Epithelial cell of alveolus of lung (primary cell): Measurements from ENCODE around the gene GDF2. TPM values are rescaled to one million over a fixed set of nuclear protein-coding genes. Genes with fewer than 3 reads are reported as not detected.

Experiments used
- total RNA-seq: library from RNA; depleted of rRNA; stranded (reverse); fragments of >200 nt; gene quantifications from 2 replicates; pipeline ENCODE4 v1.2.1, GENCODE V29; 2015

GDF2 gene
- not detected in 2 replicates for total RNA-seq

DNA sequence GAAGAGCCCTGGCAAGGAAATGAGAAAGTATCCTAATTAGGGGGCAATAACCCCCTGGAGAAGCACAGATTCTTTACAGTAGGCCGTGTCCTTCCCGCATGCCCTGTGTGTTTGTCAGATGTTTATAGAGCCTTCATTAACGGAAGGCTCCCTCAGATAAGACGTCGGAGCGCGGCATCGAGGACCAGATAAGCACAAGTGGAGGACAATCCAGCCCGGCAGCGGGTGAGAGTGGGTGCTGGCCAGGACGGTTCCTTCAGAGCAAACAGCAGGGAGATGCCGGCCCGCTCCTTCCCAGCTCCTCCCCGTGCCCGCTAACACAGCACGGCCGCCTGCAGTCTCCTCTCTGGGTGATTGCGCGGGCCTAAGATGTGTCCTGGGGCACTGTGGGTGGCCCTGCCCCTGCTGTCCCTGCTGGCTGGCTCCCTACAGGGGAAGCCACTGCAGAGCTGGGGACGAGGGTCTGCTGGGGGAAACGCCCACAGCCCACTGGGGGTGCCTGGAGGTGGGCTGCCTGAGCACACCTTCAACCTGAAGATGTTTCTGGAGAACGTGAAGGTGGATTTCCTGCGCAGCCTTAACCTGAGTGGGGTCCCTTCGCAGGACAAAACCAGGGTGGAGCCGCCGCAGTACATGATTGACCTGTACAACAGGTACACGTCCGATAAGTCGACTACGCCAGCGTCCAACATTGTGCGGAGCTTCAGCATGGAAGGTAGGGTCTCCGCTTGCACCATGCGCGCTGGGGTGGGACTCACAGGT, at the start of gene GDF2:
GDF2 (plus strand) TSS at position 155 of the 762 bp plus-strand sequence; CDS start at position 370, 215 bp downstream.

DNA sequence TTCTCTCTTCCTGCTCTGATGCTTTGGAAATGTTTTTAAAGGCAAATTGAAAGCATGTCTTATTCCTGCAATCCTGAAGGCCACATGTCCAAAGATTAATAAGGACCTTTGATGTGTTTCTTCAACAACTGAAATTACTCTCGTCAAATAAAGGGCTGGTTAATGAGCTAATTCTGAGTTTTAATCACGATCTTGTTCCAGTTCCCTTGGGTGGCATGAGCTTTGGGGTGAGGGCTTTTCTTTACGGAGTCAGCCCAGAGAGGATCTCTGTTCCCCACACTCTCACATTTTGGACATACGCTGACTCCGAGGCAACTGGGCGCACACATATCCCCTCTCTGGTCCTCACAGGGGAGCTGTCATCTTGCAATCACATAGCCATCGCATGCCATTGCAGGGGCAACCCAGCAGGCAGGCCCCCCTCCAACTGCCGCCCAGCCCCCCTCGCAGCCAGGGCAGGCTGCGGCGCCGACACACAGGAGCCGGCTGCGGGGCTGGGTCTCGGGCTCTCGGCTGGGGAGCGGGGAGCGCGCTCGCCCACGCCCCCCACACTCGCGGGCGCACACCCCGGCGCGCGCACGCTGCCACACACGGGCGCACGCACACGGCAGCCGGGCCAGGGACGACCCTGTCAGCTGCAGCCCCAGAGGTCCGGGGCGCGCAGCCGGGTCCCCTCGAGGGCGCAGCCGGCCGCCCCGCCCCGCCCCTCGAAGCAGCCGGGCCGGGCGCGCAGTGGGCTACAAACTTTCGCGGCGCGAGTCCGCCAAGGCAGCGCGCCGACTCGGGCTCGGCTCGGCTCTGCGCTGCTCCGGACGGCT, 22.4 kb upstream of the GDF2 start, which contains the start of gene GDF10:
GDF10 (plus strand) TSS at position 587 of the 818 bp plus-strand sequence. CDS start 455 bp downstream, outside the sequence.

GRCh38 chr10:47348138-47348651, 25.9 kb downstream of the GDF2 start, which contains the start of gene RBP3:
RBP3 (plus strand) TSS chr10:47348363; CDS start chr10:47348485, 122 bp downstream.

Other genes starting within 250 kb of the GDF2 start
- 0.91 and 8.2 TPM in 2 replicates for gene GDF10, start 22.3 kb upstream of the GDF2 start, total RNA-seq
- not detected in 2 replicates for gene RBP3, start 25.9 kb downstream of the GDF2 start, total RNA-seq
- gene ZNF488, start 61.8 kb downstream of the GDF2 start, total RNA-seq: 0.24 and 0.52 TPM in 2 replicates
- gene ANXA8, start 161.7 kb downstream of the GDF2 start, total RNA-seq: 0.40 and 7.6 TPM in 2 replicates
- gene FAM25G, start 169.2 kb downstream of the GDF2 start, total RNA-seq: not detected in 2 replicates
- 1.3 and 4.6 TPM in 2 replicates for gene AGAP9, start 201.2 kb downstream of the GDF2 start, total RNA-seq